Measurements from ENCODE around the gene NFS1. TPM values are rescaled to one million over a fixed set of nuclear protein-coding genes. Genes with fewer than 3 reads are reported as not detected.

Gene NFS1
- total RNA-seq, 1 donor from 2014 or later, result 22.2 TPM

- peaks cover 71% of the 10 kb centered on the region for H3K4me1 ChIP-seq
- H3K36me3 ChIP-seq, result peaks cover 63% of the 10 kb centered on the region
- peak overlapping the region; percentile 85 for H3K4me3 ChIP-seq
- no peak for ATAC-seq
- DNase-seq, result no peak
- H3K9me3 ChIP-seq, result no peaks in the 10 kb centered on the region
- intact Hi-C loops (cut with DNase I), result no loop called here
- no peak overlapping the region for H3K27ac ChIP-seq
- no peaks in the 10 kb centered on the region for H3K27me3 ChIP-seq (ENCODE audit: low read depth)
- no peak for TF ChIP-seq CTCF (IDR thresholded peaks at IDR 0.05)
Observed at GRCh38 chr20:35739294-35740163, 40.4 kb upstream of the NFS1 start.

GRCh38 chr20:35738410-35739179 is 39.4 kb upstream of the NFS1 start:
- ATAC-seq (no peak), DNase-seq (no peak)
- peaks cover 72% of the 10 kb centered on the region for H3K4me1 ChIP-seq
- H3K4me3 ChIP-seq, result peak overlapping the region; percentile 10
- H3K27me3 ChIP-seq (ENCODE audit: low read depth), result no peaks in the 10 kb centered on the region
- no peaks in the 10 kb centered on the region for H3K9me3 ChIP-seq
- no peak for TF ChIP-seq CTCF (IDR thresholded peaks at IDR 0.05)
- H3K36me3 ChIP-seq, result peaks cover 72% of the 10 kb centered on the region
- H3K27ac ChIP-seq, result no peak overlapping the region
- intact Hi-C loops (cut with DNase I), result no loop called here

GRCh38 chr20:35737865-35738333 is 38.7 kb upstream of the NFS1 start:
- Histone ChIP-seq H3K4me3 (no peak overlapping the region), H3K27me3 (ENCODE audit: low read depth) (no peaks in the 10 kb centered on the region), H3K4me1 (peaks cover 69% of the 10 kb centered on the region), H3K27ac (no peak overlapping the region), H3K36me3 (peaks cover 79% of the 10 kb centered on the region), H3K9me3 (no peaks in the 10 kb centered on the region)
- DNase-seq, result no peak
- ATAC-seq, result no peak
- intact Hi-C loops (cut with DNase I), result no loop called here
- TF ChIP-seq CTCF (IDR thresholded peaks at IDR 0.05), result no peak

GRCh38 chr20:35735826-35736470 is 36.8 kb upstream of the NFS1 start:
- ATAC-seq (no peak), DNase-seq (no peak)
- Histone ChIP-seq H3K36me3 (peaks cover 99% of the 10 kb centered on the region), H3K27me3 (ENCODE audit: low read depth) (no peaks in the 10 kb centered on the region), H3K4me1 (peaks cover 85% of the 10 kb centered on the region), H3K9me3 (no peaks in the 10 kb centered on the region), H3K27ac (no peak overlapping the region), H3K4me3 (peak overlapping the region; percentile 1)
- intact Hi-C loops (cut with DNase I), result no loop called here
- no peak for TF ChIP-seq CTCF (IDR thresholded peaks at IDR 0.05)

Measured in lower lobe of right lung (tissue), 2 donors.